HG02885 (cell line): ENCODE results near the gene KLHDC2.
"Not testable (repeated sequence)": the region's sequence is repeated elsewhere in the genome, so short reads cannot be mapped to it uniquely, and the experiment has no call there.

Experiments used
- ATAC-seq: cut with Tn5 transposase; IDR thresholded peaks from one replicate; pipeline ENCODE4 v1.9.1; 2021; ENCODE audit warnings: mild to moderate bottlenecking; ENCODE audit not compliant: unreplicated experiment, poor library complexity

KLHDC2 gene

GRCh38 chr14:49767571-49768300 lies at the start of gene KLHDC2:
Gene KLHDC2 (plus strand): TSS chr14:49768153. CDS start chr14:49768469, 316 bp downstream.
- peak; percentile 95 for ATAC-seq

- no peak for ATAC-seq
Observed at GRCh38 chr14:49720744-49721143, 47.2 kb upstream of the KLHDC2 start.

GRCh38 chr14:49721733-49722435 lies 46.1 kb upstream of the KLHDC2 start:
- not testable (repeated sequence) for ATAC-seq

DNA sequence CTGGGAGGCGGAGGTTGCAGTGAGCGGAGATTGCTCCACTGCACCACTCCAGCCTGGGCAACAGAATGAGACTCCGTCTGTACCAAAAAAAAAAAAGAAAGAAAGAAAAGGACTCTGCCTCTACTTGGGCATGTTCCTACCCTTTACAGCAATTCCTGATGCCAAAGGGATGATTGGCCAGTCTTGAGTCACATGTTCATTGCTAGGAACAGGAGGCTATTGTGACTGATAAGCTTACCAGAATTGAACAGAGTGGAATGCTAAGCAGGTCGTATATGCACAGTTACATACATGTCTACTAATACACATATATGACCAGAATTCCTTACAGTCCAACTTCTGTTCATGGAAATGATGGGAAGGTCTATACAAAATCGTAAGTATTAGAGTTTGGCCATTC lies 40.8 kb upstream of the KLHDC2 start:
- no peak for ATAC-seq

- no peak for ATAC-seq
Observed at GRCh38 chr14:49732896-49733295, 35.1 kb upstream of the KLHDC2 start.

- ATAC-seq: no peak
Observed at GRCh38 chr14:49733836-49734235, 34.1 kb upstream of the KLHDC2 start.

- ATAC-seq: not testable (repeated sequence)
Observed at GRCh38 chr14:49735669-49736068, 32.3 kb upstream of the KLHDC2 start.

GRCh38 chr14:49745191-49745590 lies 22.8 kb upstream of the KLHDC2 start:
- no peak for ATAC-seq

- ATAC-seq: not testable (repeated sequence)
Observed at GRCh38 chr14:49746476-49746875, 21.5 kb upstream of the KLHDC2 start.

- ATAC-seq: no peak
Observed at GRCh38 chr14:49754570-49755097, 13.3 kb upstream of the KLHDC2 start.

- ATAC-seq: no peak
Observed at GRCh38 chr14:49755378-49755777, 12.6 kb upstream of the KLHDC2 start.

- no peak for ATAC-seq
Observed at GRCh38 chr14:49761839-49762551, 6.0 kb upstream of the KLHDC2 start.

GRCh38 chr14:49766839-49767238 lies 1.1 kb upstream of the KLHDC2 start:
- ATAC-seq: no peak

- ATAC-seq: no peak
Observed at GRCh38 chr14:49767270-49767570, 733 bp upstream of the KLHDC2 start.

- peak; percentile 34 for ATAC-seq
Observed at GRCh38 chr14:49768301-49769121, 558 bp downstream of the KLHDC2 start.

DNA sequence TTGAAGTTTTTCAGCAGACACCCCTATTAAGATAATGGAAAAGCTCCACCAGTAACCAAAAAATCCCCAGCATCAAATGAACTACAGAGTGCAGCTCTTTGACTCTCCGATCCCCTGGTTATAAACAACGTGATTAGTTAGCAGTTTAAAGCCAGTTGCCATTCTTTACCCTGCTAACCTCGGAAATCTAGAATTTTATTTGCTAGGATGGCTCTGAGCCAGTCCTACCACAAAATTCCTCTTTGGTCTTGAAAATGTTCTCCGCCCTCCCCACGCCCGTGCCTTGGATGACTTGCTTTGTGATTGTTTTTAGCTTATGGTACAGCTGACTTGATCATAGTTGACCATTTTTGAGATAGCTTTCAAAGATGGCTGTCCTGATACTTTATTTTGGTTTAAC lies 1.2 kb downstream of the KLHDC2 start:
- no peak for ATAC-seq

DNA sequence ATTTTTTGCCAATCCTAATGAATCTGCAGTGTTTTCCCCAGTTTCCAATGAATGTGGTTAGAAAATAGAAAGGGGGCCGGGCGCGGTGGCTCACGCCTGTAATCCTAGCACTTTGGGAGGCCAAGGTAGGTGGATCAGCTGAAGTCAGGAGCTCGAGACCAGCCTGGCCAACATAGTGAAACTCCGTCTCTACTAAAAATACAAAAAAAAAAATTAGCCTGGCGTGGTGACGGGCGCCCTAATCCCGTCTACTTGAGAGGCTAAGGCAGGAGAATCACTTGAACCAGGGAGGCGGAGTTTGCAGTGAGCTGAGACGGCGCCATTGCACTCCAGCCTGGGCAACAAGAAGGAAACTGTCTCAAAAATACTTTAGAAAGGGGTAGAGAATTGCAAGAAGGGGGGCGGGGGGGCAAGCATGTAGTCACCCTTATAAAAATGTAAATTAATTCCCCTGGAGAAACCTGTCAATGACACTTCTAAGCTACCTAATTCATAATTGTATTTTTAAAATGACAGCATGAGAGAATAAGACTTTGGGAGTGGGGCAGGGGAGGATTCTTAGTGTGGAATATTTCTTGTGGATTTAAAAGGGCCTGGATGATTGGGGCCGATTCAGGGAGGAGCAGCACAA lies 1.7 kb downstream of the KLHDC2 start:
- no peak for ATAC-seq

- no peak for ATAC-seq
Observed at GRCh38 chr14:49770212-49770817, 2.4 kb downstream of the KLHDC2 start.

- not testable (repeated sequence) for ATAC-seq
Observed at GRCh38 chr14:49771691-49772090, 3.7 kb downstream of the KLHDC2 start.
